Prostate gland (tissue), 2 donors: ENCODE results near the gene NR2E3. TPM values are rescaled to one million over a fixed set of nuclear protein-coding genes. Genes with fewer than 3 reads are reported as not detected.
"Not testable (repeated sequence)": the region's sequence is repeated elsewhere in the genome, so short reads cannot be mapped to it uniquely, and the experiment has no call there.

Source experiments
- DNase-seq: peaks from one replicate; pipeline ENCODE4 v3.0.0-alpha.2; 2019; ENCODE audit warnings: low spot score
- H3K27ac ChIP-seq, 2 donors: fragments of 200-600 bp; sonication (generic); 2 replicates each; pipeline ENCODE4 v1.5.1; 2017 to 2019
- H3K27me3 ChIP-seq: fragments of 200-600 bp; sonication (generic); replicated peaks from 2 replicates; pipeline ENCODE4 v1.5.1; 2019; ENCODE audit not compliant: insufficient read depth
- H3K36me3 ChIP-seq, 2 donors: fragments of 200-600 bp; sonication (generic); 1 replicate in 1 of 2; 2 replicates in 1 of 2; pipeline versions ENCODE4 v1.5.1 to v1.8.1; 2017 to 2019
- H3K4me1 ChIP-seq: fragments of 200-600 bp; sonication (generic); replicated peaks from 2 replicates; pipeline ENCODE4 v1.5.1; 2019
- H3K4me3 ChIP-seq, 2 donors: fragments of 200-600 bp; sonication (generic); 2 replicates each; pipeline ENCODE4 v1.5.1; 2017 to 2019
- H3K9me3 ChIP-seq: fragments of 200-600 bp; sonication (generic); 2 replicates; pipeline ENCODE4 v1.5.1; 2017
- POLR2A ChIP-seq: fragments of 450-650 bp; IDR thresholded peaks from one replicate; pipeline ENCODE4 v1.6.1; 2016; ENCODE audit warnings: antibody characterized with exemption, mild to moderate bottlenecking
- POLR2AphosphoS5 ChIP-seq: sonication (generic); formaldehyde crosslinking; IDR thresholded peaks from one replicate; pipeline ENCODE4 v1.6.1; 2017; ENCODE audit warnings: antibody characterized with exemption
- WGBS: methylation state at CpG from one replicate; pipeline ENCODE4 v1.1.5; 2018; 5-methylcytosine and 5-hydroxymethylcytosine counted together
- intact Hi-C: fragments of 100-400 bp; cut with DNase I; formaldehyde crosslinking; loops from one replicate; pipeline ENCODE4 v1.14.2; 2022
- small RNA-seq, 2 donors: library from RNA; depleted of rRNA; stranded (forward); fragments of <200 nt; gene quantifications; one replicate each; pipeline ENCODE3, GENCODE V24; 2016
- total RNA-seq, 2 donors: library from RNA; depleted of rRNA; stranded (reverse); fragments of >200 nt; gene quantifications; one replicate each; pipeline ENCODE4 v1.1.0, GENCODE V29; 2016
- TF ChIP-seq, protein P1 (sequence below), 4 experiments: fragments of 200-600 bp in 2 of 4; fragments of 450-650 bp in 2 of 4; sonication (generic) in 2 of 4; IDR thresholded peaks; 1 replicate in 3 of 4; 2 replicates in 1 of 4; pipeline ENCODE4 v1.5.1; 2016 to 2019; ENCODE audit warnings: antibody characterized with exemption in 4 of 4, mild to moderate bottlenecking in 2 of 4, moderate library complexity in 2 of 4

NR2E3 gene
- total RNA-seq, 2 donors from 2014 or later: 0.51 to 2.1 TPM

DNA sequence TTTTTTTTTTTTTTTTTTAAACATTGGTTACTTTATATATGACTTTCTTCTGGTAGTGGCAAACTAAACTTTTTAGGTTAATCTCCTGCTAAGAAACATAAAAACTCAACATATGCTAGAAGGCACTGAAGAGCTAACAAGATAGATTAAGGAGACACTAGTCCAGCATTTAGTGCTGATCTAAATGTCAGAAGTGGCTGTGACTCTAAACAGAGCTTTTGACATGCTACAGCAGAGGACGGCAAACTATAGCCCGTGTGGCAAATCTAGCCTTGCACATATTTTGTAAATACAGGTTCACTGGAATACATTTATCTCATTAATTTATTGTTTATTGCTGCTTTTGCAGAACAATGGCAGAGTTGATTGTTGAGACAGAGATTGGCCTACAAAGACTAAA is 20.6 kb downstream of the NR2E3 start:
- Histone ChIP-seq H3K4me1 (no peaks in the 10 kb centered on the region), H3K4me3 (no peak overlapping the region), H3K27me3 (no peaks in the 10 kb centered on the region), H3K9me3 (no peaks in the 10 kb centered on the region), H3K36me3 (peaks cover 4% of the 10 kb centered on the region in 2 donors), H3K27ac (no peak overlapping the region)
- TF ChIP-seq, protein P1, sequence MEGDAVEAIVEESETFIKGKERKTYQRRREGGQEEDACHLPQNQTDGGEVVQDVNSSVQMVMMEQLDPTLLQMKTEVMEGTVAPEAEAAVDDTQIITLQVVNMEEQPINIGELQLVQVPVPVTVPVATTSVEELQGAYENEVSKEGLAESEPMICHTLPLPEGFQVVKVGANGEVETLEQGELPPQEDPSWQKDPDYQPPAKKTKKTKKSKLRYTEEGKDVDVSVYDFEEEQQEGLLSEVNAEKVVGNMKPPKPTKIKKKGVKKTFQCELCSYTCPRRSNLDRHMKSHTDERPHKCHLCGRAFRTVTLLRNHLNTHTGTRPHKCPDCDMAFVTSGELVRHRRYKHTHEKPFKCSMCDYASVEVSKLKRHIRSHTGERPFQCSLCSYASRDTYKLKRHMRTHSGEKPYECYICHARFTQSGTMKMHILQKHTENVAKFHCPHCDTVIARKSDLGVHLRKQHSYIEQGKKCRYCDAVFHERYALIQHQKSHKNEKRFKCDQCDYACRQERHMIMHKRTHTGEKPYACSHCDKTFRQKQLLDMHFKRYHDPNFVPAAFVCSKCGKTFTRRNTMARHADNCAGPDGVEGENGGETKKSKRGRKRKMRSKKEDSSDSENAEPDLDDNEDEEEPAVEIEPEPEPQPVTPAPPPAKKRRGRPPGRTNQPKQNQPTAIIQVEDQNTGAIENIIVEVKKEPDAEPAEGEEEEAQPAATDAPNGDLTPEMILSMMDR (IDR thresholded peaks at IDR 0.05): no peak
- TF ChIP-seq POLR2AphosphoS5 (no peak), POLR2A (no peak)
- no peak for DNase-seq
- whole genome bisulfite sequencing: 87% methylated on average over 2 of the region's 2 CpGs
- intact Hi-C loops: no loop called here

DNA sequence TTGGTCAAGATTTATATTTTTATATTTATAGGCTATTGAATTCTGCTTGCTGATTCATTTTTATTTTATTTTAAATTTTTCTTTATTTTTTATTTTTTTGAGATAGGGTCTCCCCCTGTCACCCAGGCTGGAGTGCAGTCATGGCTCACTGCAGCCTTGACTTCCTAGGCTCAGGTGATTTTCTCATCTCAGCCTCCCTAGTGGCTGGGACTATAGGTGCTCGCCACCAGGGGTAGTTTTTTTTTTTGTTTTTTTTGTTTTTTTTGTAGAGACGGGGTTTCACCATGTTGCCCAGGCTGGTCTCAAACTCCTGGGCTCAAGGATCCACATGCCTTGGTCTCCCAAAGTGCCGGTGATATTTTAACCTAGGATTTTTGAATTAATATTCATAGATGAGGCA is 31.2 kb downstream of the NR2E3 start:
- Histone ChIP-seq H3K4me1 (no peaks in the 10 kb centered on the region), H3K4me3 (no peak overlapping the region), H3K27ac (no peak overlapping the region), H3K9me3 (no peaks in the 10 kb centered on the region), H3K27me3 (no peaks in the 10 kb centered on the region), H3K36me3 (no peaks in the 10 kb centered on the region)
- TF ChIP-seq, protein P1 (IDR thresholded peaks at IDR 0.05): no peak
- TF ChIP-seq POLR2AphosphoS5: no peak
- no peak for TF ChIP-seq POLR2A
- 96% methylated on average over 3 of the region's 3 CpGs for WGBS
- no peak for DNase-seq
- intact Hi-C loops: no loop called here

DNA sequence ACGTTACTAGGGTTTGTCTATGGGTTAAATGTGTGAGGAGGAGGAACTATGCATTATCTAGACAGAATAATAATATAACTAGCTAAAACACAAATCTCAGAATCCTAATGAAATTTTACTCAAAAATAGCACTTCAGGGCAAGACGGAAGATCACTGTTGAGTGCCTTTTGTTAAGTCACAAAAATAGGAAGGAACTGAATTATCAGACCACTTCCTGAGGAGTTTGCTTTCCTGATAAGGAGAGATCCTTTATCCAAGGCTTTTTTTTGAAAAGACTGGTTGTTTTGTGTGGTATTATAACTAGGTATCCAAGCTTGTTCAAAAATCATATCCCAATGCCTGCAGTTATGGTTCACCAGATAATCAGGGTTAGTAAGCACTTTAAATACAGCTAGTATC is 34.6 kb downstream of the NR2E3 start:
- intact Hi-C loops: no loop called here
- WGBS: 85% methylated on average over 2 of the region's 2 CpGs
- TF ChIP-seq, protein P1 (IDR thresholded peaks at IDR 0.05): no peak
- TF ChIP-seq POLR2AphosphoS5 (no peak), POLR2A (no peak)
- Histone ChIP-seq H3K4me1 (no peaks in the 10 kb centered on the region), H3K4me3 (no peak overlapping the region), H3K9me3 (no peaks in the 10 kb centered on the region), H3K36me3 (no peaks in the 10 kb centered on the region), H3K27ac (no peak overlapping the region), H3K27me3 (no peaks in the 10 kb centered on the region)
- DNase-seq: no peak

DNA sequence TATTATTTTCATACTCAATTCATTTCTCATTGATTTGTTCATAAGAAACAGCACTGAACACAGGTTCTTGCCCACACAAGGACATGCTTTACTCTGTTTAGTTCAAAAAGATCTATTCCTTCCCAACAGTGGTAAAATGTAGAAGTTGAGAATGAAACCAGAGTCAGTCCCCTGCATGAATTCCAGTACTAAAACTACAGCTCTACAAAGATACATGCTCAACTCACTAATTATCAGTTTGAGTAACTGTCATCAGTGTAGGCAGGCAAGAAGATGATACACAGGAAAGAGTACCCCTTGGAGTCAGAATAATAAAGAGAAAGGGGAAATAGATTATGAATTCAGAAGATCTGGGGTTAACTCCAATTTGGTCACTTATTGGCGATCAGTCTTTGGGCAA is 43.2 kb downstream of the NR2E3 start:
- no peaks in the 10 kb centered on the region for H3K9me3 ChIP-seq
- TF ChIP-seq POLR2AphosphoS5 (no peak), POLR2A (no peak)
- TF ChIP-seq, protein P1 (IDR thresholded peaks at IDR 0.05): no peak
- no peaks in the 10 kb centered on the region for H3K36me3 ChIP-seq
- intact Hi-C loops: no loop called here
- H3K27me3 ChIP-seq: no peaks in the 10 kb centered on the region
- no peaks in the 10 kb centered on the region for H3K4me1 ChIP-seq
- no peak for DNase-seq
- H3K4me3 ChIP-seq: no peak overlapping the region
- 100% methylated on average over 1 of the region's 1 CpG for WGBS
- H3K27ac ChIP-seq: no peak overlapping the region

DNA sequence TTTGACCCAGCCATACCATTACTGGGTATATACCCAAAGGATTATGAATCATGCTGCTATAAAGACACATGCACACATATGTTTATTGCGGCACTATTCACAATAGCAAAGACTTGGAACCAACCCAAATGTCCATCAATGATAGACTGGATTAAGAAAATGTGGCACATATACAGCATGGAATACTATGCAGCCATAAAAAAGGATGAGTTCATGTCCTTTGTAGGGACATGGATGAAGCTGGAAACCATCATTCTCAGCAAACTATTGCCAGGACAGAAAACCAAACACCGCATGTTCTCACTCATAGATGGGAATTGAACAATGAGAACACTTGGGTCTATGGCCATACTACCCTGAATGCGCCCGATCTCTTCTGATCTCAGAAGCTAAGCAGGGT is 47.9 kb downstream of the NR2E3 start:
- 78% methylated on average over 4 of the region's 4 CpGs for WGBS
- H3K27me3 ChIP-seq, H3K4me1 ChIP-seq, H3K4me3 ChIP-seq, H3K36me3 ChIP-seq, intact Hi-C loops, H3K27ac ChIP-seq, DNase-seq, H3K9me3 ChIP-seq: not testable (repeated sequence)

Small RNAs within 50 kb of the gene (small RNA-seq; reads per million reads assigned to genes)
- gene RNA5SP399: 0.09 to 0.50 reads per million in 2 donors
